GM23338 (cell line): ENCODE results near the gene EBI3. TPM values are rescaled to one million over a fixed set of nuclear protein-coding genes. Genes with fewer than 3 reads are reported as not detected.

Experiments used
- ATAC-seq: fragments of 200-7000 bp; cut with Tn5 transposase; 3 replicates; pipeline ENCODE4 v1.9.1; 2020
- DNase-seq: peaks from one replicate; pipeline ENCODE4 v3.0.0-alpha.2; 2015; ENCODE audit warnings: low spot score
- H2AFZ ChIP-seq: fragments of 200-600 bp; sonication (generic); 2 replicates; pipeline ENCODE4 v1.8.0; 2016; ENCODE audit warnings: antibody characterized with exemption, mild to moderate bottlenecking, moderate library complexity
- H3F3A ChIP-seq: fragments of 200-600 bp; sonication (generic); replicated peaks from 2 replicates; pipeline ENCODE4 v1.8.0; 2017; ENCODE audit warnings: antibody characterized with exemption, mixed run types, low read depth
- H3K27ac ChIP-seq: fragments of 200-600 bp; sonication (generic); 2 replicates; pipeline ENCODE4 v1.6.1; 2016; ENCODE audit warnings: low read depth
- H3K27me3 ChIP-seq: fragments of 200-600 bp; sonication (generic); 2 replicates; pipeline ENCODE4 v1.8.0; 2016; ENCODE audit warnings: mild to moderate bottlenecking, mixed run types, moderate library complexity; ENCODE audit not compliant: insufficient read depth
- H3K36me3 ChIP-seq: fragments of 200-600 bp; sonication (generic); 2 replicates; pipeline ENCODE4 v1.8.0; 2016; ENCODE audit warnings: mild to moderate bottlenecking; ENCODE audit not compliant: insufficient read depth
- H3K4me1 ChIP-seq: fragments of 200-600 bp; sonication (generic); 2 replicates; pipeline ENCODE4 v1.8.0; 2016; ENCODE audit warnings: mild to moderate bottlenecking, moderate library complexity; ENCODE audit not compliant: insufficient read depth
- H3K4me2 ChIP-seq: fragments of 200-600 bp; sonication (generic); 2 replicates; pipeline ENCODE4 v1.7.1; 2017; ENCODE audit warnings: mixed run types
- H3K4me3 ChIP-seq: fragments of 200-600 bp; sonication (generic); 2 replicates; pipeline ENCODE4 v1.6.1; 2016; ENCODE audit warnings: mixed run types
- H3K79me2 ChIP-seq: fragments of 200-600 bp; sonication (generic); replicated peaks from 2 replicates; pipeline ENCODE4 v1.8.0; 2017; ENCODE audit warnings: mild to moderate bottlenecking; ENCODE audit not compliant: insufficient read depth
- H3K9me2 ChIP-seq: fragments of 200-600 bp; sonication (generic); 2 replicates; pipeline ENCODE4 v1.8.0; 2017; ENCODE audit not compliant: insufficient read depth
- H4K20me1 ChIP-seq: fragments of 200-600 bp; sonication (generic); replicated peaks from 2 replicates; pipeline ENCODE4 v1.8.0; 2017; ENCODE audit warnings: mild to moderate bottlenecking; ENCODE audit not compliant: insufficient read depth
- H3K27ac Mint-ChIP-seq: 2 replicates; pipeline ENCODE4 v1.8.0; 2020; ENCODE audit warnings: inconsistent platforms, mild to moderate bottlenecking, moderate library complexity, mixed read lengths
- H3K27me3 Mint-ChIP-seq: 3 replicates; pipeline ENCODE4 v1.8.0; 2022; ENCODE audit warnings: low read depth, mild to moderate bottlenecking, moderate library complexity, mixed read lengths, inconsistent platforms; ENCODE audit not compliant: insufficient read depth, poor library complexity
- H3K36me3 Mint-ChIP-seq: 3 replicates; pipeline ENCODE4 v1.8.0; 2021; ENCODE audit warnings: low read depth, mild to moderate bottlenecking, inconsistent platforms, moderate library complexity, mixed read lengths
- H3K4me1 Mint-ChIP-seq: 3 replicates; pipeline ENCODE4 v1.8.0; 2020; ENCODE audit warnings: mild to moderate bottlenecking, inconsistent platforms, mixed read lengths
- H3K4me3 Mint-ChIP-seq: 3 replicates; pipeline ENCODE4 v1.8.0; 2021; ENCODE audit warnings: moderate library complexity, mild to moderate bottlenecking, inconsistent platforms, mixed read lengths
- H3K9me3 Mint-ChIP-seq: 3 replicates; pipeline ENCODE4 v1.8.0; 2020; ENCODE audit warnings: moderate library complexity, mild to moderate bottlenecking, inconsistent platforms, mixed read lengths
- CREB1 ChIP-seq: fragments of 250-450 bp; sonication (Bioruptor Pico); IDR thresholded peaks from 2 replicates; pipeline ENCODE4 v1.5.0; 2020; ENCODE audit warnings: low read depth, mild to moderate bottlenecking, moderate library complexity
- CTCF ChIP-seq, 2 experiments: fragments of 200-600 bp in 1 of 2; sonication (generic) in 1 of 2; conservative IDR thresholded peaks; 2 replicates each; pipeline versions ENCODE4 v1.5.1 to v1.6.1; 2016 to 2017; ENCODE audit warnings: antibody characterized with exemption in 2 of 2, low read depth in 2 of 2, mild to moderate bottlenecking in 2 of 2, moderate library complexity in 1 of 2
- EZH2 ChIP-seq: fragments of 200-600 bp; sonication (generic); IDR thresholded peaks from one replicate; pipeline ENCODE4 v1.8.0; 2017; ENCODE audit warnings: antibody characterized with exemption, mild to moderate bottlenecking, low read depth; ENCODE audit not compliant: unreplicated experiment
- JUNB ChIP-seq: IDR thresholded peaks from one replicate; pipeline ENCODE4 v1.6.1; 2016; ENCODE audit warnings: antibody characterized with exemption; ENCODE audit not compliant: unreplicated experiment
- NANOG ChIP-seq: IDR thresholded peaks from 2 replicates; pipeline ENCODE4 v1.6.1; 2016; ENCODE audit warnings: antibody characterized with exemption, borderline replicate concordance
- POLR2AphosphoS5 ChIP-seq: IDR thresholded peaks from 2 replicates; pipeline ENCODE4 v1.6.1; 2016; ENCODE audit warnings: antibody characterized with exemption, low read depth
- STAT1 ChIP-seq: IDR thresholded peaks from one replicate; pipeline ENCODE4 v1.6.1; 2016; ENCODE audit warnings: antibody characterized with exemption; ENCODE audit not compliant: unreplicated experiment
- ZNF114 ChIP-seq: fragments of 250-450 bp; sonication (Bioruptor Pico); IDR thresholded peaks from 2 replicates; pipeline ENCODE4 v1.5.0; 2020; ENCODE audit warnings: mild to moderate bottlenecking, moderate library complexity
- ZNF331 ChIP-seq: fragments of 250-450 bp; sonication (Bioruptor Pico); IDR thresholded peaks from 2 replicates; pipeline ENCODE4 v1.5.0; 2020; ENCODE audit warnings: low read depth, mild to moderate bottlenecking, moderate library complexity
- ZNF462 ChIP-seq: fragments of 250-450 bp; sonication (Bioruptor Pico); IDR thresholded peaks from 2 replicates; pipeline ENCODE4 v1.5.0; 2020; ENCODE audit warnings: mild to moderate bottlenecking, moderate library complexity
- polyA plus RNA-seq: library from polyadenylated mRNA; unstranded; fragments of >200 nt; fragmentation: Nextera tagmentation; extraction: Ambion mirVana; gene quantifications from 2 replicates; pipeline ENCODE4 v1.2.1, GENCODE V29; 2016
- total RNA-seq: library from RNA; depleted of rRNA; stranded (reverse); fragments of >200 nt; shearing (Covaris generic); gene quantifications from 2 replicates; pipeline ENCODE4 v1.2.3, GENCODE V29; 2014

EBI3 gene
- total and polyA plus RNA-seq, 2 experiments from 2014 or later, result 0.52 to 1.4 TPM

GRCh38 chr19:4233282-4233853 lies 4.0 kb downstream of the EBI3 start:
- H4K20me1 ChIP-seq, result no peaks in the 10 kb centered on the region
- Mint-ChIP-seq H3K27ac (no peak overlapping the region), H3K36me3 (no peaks in the 10 kb centered on the region), H3K4me1 (no peaks in the 10 kb centered on the region), H3K27me3 (peaks cover 10% of the 10 kb centered on the region), H3K9me3 (no peaks in the 10 kb centered on the region), H3K4me3 (no peak overlapping the region)
- H3K4me3 ChIP-seq, result no peak overlapping the region
- no peaks in the 10 kb centered on the region for H3K36me3 ChIP-seq
- no peak overlapping the region for H3K4me2 ChIP-seq
- 0 out of 2 replicates have a peak, but pooled peaks cover 3% of the 10 kb centered on the region for H3F3A ChIP-seq
- no peak overlapping the region for H2AFZ ChIP-seq
- H3K27ac ChIP-seq, result no peak overlapping the region
- H3K9me2 ChIP-seq, result no peaks in the 10 kb centered on the region
- no peaks in the 10 kb centered on the region for H3K79me2 ChIP-seq
- H3K27me3 ChIP-seq, result no peaks in the 10 kb centered on the region
- TF ChIP-seq ZNF331 (CRISPR knock-in tag) (0 out of 2 replicates have a peak, but pooled peaks have one; percentile 12), CREB1 (no peak), CTCF (conservative IDR thresholded peaks at IDR 0.05; ENCODE audit: low read depth in 2 of 2) (peak; percentile 90 to 93)
- no peaks in the 10 kb centered on the region; the same call in 1 of the 2 replicates for H3K4me1 ChIP-seq
- ATAC-seq (peak; percentile 77), DNase-seq (peak; percentile 84)

- no peaks in the 10 kb centered on the region for H3K9me2 ChIP-seq
- no peak; the same call in 2 of the 3 replicates for ATAC-seq
- no peak overlapping the region for H2AFZ ChIP-seq
- no peak overlapping the region for H3K4me2 ChIP-seq
- H3F3A ChIP-seq, result 0 out of 2 replicates have a peak, but pooled peaks cover 3% of the 10 kb centered on the region
- Mint-ChIP-seq H3K36me3 (no peaks in the 10 kb centered on the region), H3K27me3 (peaks cover 12% of the 10 kb centered on the region), H3K4me3 (no peak overlapping the region), H3K27ac (no peak overlapping the region), H3K4me1 (no peaks in the 10 kb centered on the region), H3K9me3 (no peaks in the 10 kb centered on the region)
- no peaks in the 10 kb centered on the region; the same call in 1 of the 2 replicates for H3K4me1 ChIP-seq
- no peak overlapping the region for H3K4me3 ChIP-seq
- H3K27ac ChIP-seq, result no peak overlapping the region
- H4K20me1 ChIP-seq, result no peaks in the 10 kb centered on the region
- no peaks in the 10 kb centered on the region for H3K79me2 ChIP-seq
- no peaks in the 10 kb centered on the region for H3K36me3 ChIP-seq
- H3K27me3 ChIP-seq, result no peaks in the 10 kb centered on the region
- DNase-seq, result no peak
- TF ChIP-seq NANOG (no peak), CREB1 (no peak), ZNF462 (CRISPR knock-in tag) (no peak), EZH2 (no peak), ZNF114 (CRISPR knock-in tag) (no peak), ZNF331 (CRISPR knock-in tag) (no peak), CTCF (conservative IDR thresholded peaks at IDR 0.05; ENCODE audit: low read depth in 2 of 2) (no peak), JUNB (no peak), POLR2AphosphoS5 (no peak), STAT1 (no peak)
Observed at GRCh38 chr19:4234142-4234861, 5.0 kb downstream of the EBI3 start.
